ENCODE results near the gene OR4D9.

- no peak for TF ChIP-seq CTCF (IDR thresholded peaks at IDR 0.05)
- TF ChIP-seq POLR2A (IDR thresholded peaks at IDR 0.05) = no peak
Measured at GRCh38 chr11:59562292-59562691, 51.0 kb downstream of the OR4D9 start.

All from right lobe of liver (tissue), 4 donors.